NK-92 (cell line): ENCODE measurements around the gene VPS33B.

ENCODE experiments used
- DNase-seq: peaks from one replicate; lab custom pipeline; 2025; ENCODE audit not compliant: unreplicated experiment; lab: John Stamatoyannopoulos, UW

Gene VPS33B

DNA sequence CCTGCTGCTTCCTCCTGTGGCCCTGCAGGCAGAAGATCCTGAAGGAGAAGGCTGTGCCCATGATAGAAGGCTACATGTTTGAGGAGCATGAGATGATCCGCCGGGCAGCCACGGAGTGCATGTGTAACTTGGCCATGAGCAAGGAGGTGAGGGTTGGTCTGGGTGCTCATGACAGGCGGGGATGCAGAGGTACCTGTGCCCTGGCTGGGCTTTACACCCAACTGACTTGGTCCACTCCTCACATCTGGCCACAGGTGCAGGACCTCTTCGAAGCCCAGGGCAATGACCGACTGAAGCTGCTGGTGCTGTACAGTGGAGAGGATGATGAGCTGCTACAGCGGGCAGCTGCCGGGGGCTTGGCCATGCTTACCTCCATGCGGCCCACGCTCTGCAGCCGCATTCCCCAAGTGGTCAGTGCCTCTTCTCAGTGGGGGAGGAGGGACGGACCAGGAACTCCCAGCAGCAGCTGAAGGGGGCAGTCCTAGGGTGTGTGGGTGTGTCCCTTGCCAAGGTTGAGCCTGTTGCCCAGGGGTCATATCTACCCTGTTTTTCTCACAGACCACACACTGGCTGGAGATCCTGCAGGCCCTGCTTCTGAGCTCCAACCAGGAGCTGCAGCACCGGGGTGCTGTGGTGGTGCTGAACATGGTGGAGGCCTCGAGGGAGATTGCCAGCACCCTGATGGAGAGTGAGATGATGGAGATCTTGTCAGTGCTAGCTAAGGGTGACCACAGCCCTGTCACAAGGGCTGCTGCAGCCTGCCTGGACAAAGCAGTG lies 69.3 kb downstream of the VPS33B start:
- DNase-seq, result no peak

DNA sequence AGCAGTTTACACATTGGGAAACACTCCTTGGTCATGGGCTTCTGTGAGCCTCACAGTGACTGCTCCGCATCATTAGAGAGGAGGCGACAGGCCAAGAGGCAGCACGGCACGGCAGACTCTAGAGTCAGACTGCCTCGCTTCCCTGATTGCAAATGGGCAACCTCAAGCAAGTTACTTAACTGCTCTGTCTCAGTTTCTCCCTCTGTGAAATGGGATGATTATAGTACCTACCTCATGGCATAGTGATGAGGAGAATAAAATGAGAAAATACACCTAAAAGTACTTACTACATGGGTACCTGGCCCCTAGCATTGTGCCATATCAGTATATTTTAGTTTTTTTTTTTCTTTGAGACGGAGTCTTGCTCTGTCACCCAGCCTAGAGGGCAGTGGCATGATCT lies 71.7 kb downstream of the VPS33B start:
- DNase-seq, result no peak

DNA sequence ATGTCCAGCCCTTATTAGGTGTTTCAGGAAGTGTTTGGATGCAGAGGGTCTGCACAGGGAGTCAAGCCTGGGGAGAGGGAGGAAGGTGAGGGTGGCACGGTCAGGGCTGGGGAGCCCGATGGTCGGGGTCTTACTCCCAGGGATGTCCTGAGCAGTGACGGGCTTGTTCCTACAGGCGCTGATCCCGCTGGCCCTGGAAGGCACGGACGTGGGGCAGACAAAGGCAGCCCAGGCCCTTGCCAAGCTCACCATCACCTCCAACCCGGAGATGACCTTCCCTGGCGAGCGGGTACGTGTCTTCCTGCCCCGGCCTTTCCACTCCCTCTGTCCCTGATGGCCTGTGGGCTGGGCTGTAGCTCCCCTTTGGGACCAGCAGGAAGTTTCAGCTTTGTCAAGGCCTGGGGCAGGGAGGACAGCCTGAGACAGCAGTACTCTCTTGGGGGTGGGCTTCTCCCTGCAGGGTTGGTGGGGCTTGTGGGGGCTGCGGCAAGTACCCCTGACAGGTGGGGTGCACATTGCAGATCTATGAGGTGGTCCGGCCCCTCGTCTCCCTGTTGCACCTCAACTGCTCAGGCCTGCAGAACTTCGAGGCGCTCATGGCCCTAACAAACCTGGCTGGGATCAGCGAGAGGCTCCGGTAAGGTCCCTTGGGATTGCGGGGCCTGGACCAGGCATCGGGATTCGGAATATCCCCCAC lies 72.3 kb downstream of the VPS33B start:
- no peak for DNase-seq
